Urinary bladder (tissue), 4 donors: ENCODE results near the gene TOMM20L. TPM values are rescaled to one million over a fixed set of nuclear protein-coding genes. Genes with fewer than 3 reads are reported as not detected.
"Not testable (repeated sequence)": the region's sequence is repeated elsewhere in the genome, so short reads cannot be mapped to it uniquely, and the experiment has no call there.

ENCODE experiments used
- DNase-seq: peaks from one replicate; pipeline ENCODE4 v3.0.0-alpha.2; 2015; ENCODE audit errors: extremely low spot score
- H3K27ac ChIP-seq: one replicate; pipeline ENCODE4 v1.5.1; 2013; ENCODE audit warnings: low read depth, mild to moderate bottlenecking, moderate library complexity
- H3K36me3 ChIP-seq: one replicate; pipeline ENCODE4 v1.6.1; 2013; ENCODE audit warnings: mild to moderate bottlenecking, moderate library complexity; ENCODE audit not compliant: insufficient read depth
- H3K4me1 ChIP-seq: one replicate; pipeline ENCODE4 v1.6.1; 2013; ENCODE audit warnings: mild to moderate bottlenecking, moderate library complexity; ENCODE audit not compliant: insufficient read depth
- H3K4me3 ChIP-seq: one replicate; pipeline ENCODE4 v1.5.1; 2013; ENCODE audit warnings: low read depth, low read length
- WGBS: extraction: QIAGEN DNeasy Blood & Tissue Kit; methylation state at CpG from one replicate; pipeline ENCODE4 v1.1.7; 2013; 5-methylcytosine and 5-hydroxymethylcytosine counted together
- polyA plus RNA-seq: library from polyadenylated mRNA; stranded (reverse); fragments of 200-250 nt; gene quantifications from one replicate; pipeline ENCODE4 v1.2.3, GENCODE V29; 2013
- total RNA-seq: library from RNA; depleted of rRNA; stranded (reverse); fragments of >200 nt; gene quantifications from one replicate; pipeline ENCODE4 v1.2.3, GENCODE V29; 2014
- donor health status: healthy with polysubstance abuse.
- donor health status: healthy.

The TOMM20L gene
- total RNA-seq (not detected), polyA plus RNA-seq (0.34 TPM)

- DNase-seq: no peak
- H3K4me1 ChIP-seq: no peaks in the 10 kb centered on the region
- 8% methylated on average over 86 of the region's 86 CpGs for WGBS
- peak within 1 kb of the TSS; percentile 63 for H3K4me3 ChIP-seq
- H3K27ac ChIP-seq: peak within 1 kb of the TSS; percentile 40
- no peaks in the 10 kb centered on the region for H3K36me3 ChIP-seq
Measured at GRCh38 chr14:58395812-58396788, at the start of gene TOMM20L. TOMM20L (plus strand) TSS chr14:58395930; CDS start chr14:58395958, 28 bp downstream.

- 81% methylated on average over 4 of the region's 4 CpGs for WGBS
- no peak for DNase-seq
- no peaks in the 10 kb centered on the region for H3K4me1 ChIP-seq
- H3K4me3 ChIP-seq: no peak overlapping the region
- peaks cover 4% of the 10 kb centered on the region for H3K36me3 ChIP-seq
- H3K27ac ChIP-seq: no peak overlapping the region
Measured at GRCh38 chr14:58353516-58354299, 42.0 kb upstream of the TOMM20L start.

- H3K27ac ChIP-seq: no peak overlapping the region
- H3K36me3 ChIP-seq: peaks cover 4% of the 10 kb centered on the region
- no peak for DNase-seq
- no peaks in the 10 kb centered on the region for H3K4me1 ChIP-seq
- H3K4me3 ChIP-seq: no peak overlapping the region
- 84% methylated on average over 2 of the region's 2 CpGs for WGBS
Measured at GRCh38 chr14:58354808-58355207, 40.9 kb upstream of the TOMM20L start.

GRCh38 chr14:58356268-58356667, 39.5 kb upstream of the TOMM20L start:
- Histone ChIP-seq H3K4me3 (no peak overlapping the region), H3K4me1 (no peaks in the 10 kb centered on the region), H3K27ac (no peak overlapping the region), H3K36me3 (peaks cover 2% of the 10 kb centered on the region)
- no peak for DNase-seq
- 39% methylated on average over 1 of the region's 1 CpG for WGBS

GRCh38 chr14:58362272-58362671, 33.5 kb upstream of the TOMM20L start:
- H3K27ac ChIP-seq, DNase-seq, H3K4me1 ChIP-seq, H3K4me3 ChIP-seq, H3K36me3 ChIP-seq: not testable (repeated sequence)
- 97% methylated on average over 1 of the region's 1 CpG for WGBS

- Histone ChIP-seq H3K27ac (no peak overlapping the region), H3K36me3 (peaks cover 2% of the 10 kb centered on the region), H3K4me3 (no peak overlapping the region), H3K4me1 (no peaks in the 10 kb centered on the region)
- WGBS: 95% methylated on average over 3 of the region's 3 CpGs
- DNase-seq: no peak
Measured at GRCh38 chr14:58362798-58363412, 32.8 kb upstream of the TOMM20L start.

- no peak overlapping the region for H3K27ac ChIP-seq
- H3K4me3 ChIP-seq: no peak overlapping the region
- no peak for DNase-seq
- H3K4me1 ChIP-seq: no peaks in the 10 kb centered on the region
- H3K36me3 ChIP-seq: peaks cover 3% of the 10 kb centered on the region
- 90% methylated on average over 4 of the region's 4 CpGs for WGBS
Measured at GRCh38 chr14:58364316-58364715, 31.4 kb upstream of the TOMM20L start.

- Histone ChIP-seq H3K4me1 (no peaks in the 10 kb centered on the region), H3K27ac (no peak overlapping the region), H3K4me3 (no peak overlapping the region), H3K36me3 (peaks cover 4% of the 10 kb centered on the region)
- DNase-seq: no peak
- 87% methylated on average over 3 of the region's 3 CpGs for WGBS
Measured at GRCh38 chr14:58367296-58367695, 28.4 kb upstream of the TOMM20L start.

- WGBS: 97% methylated on average over 1 of the region's 1 CpG
- no peak for DNase-seq
- Histone ChIP-seq H3K4me3 (no peak overlapping the region), H3K36me3 (peaks cover 6% of the 10 kb centered on the region), H3K4me1 (no peaks in the 10 kb centered on the region), H3K27ac (no peak overlapping the region)
Measured at GRCh38 chr14:58368956-58369355, 26.8 kb upstream of the TOMM20L start.

GRCh38 chr14:58376791-58377190, 18.9 kb upstream of the TOMM20L start:
- DNase-seq: no peak

GRCh38 chr14:58390830-58391229, 4.9 kb upstream of the TOMM20L start:
- WGBS: 88% methylated on average over 2 of the region's 2 CpGs
- Histone ChIP-seq H3K27ac (no peak overlapping the region), H3K36me3 (no peaks in the 10 kb centered on the region), H3K4me1 (no peaks in the 10 kb centered on the region), H3K4me3 (no peak overlapping the region)
- no peak for DNase-seq

More at GRCh38 chr14:58376791-58377190, 18.9 kb upstream of the TOMM20L start:
- no peak overlapping the region for H3K4me3 ChIP-seq
- no peaks in the 10 kb centered on the region for H3K4me1 ChIP-seq
- H3K36me3 ChIP-seq: peaks cover 3% of the 10 kb centered on the region
- H3K27ac ChIP-seq: no peak overlapping the region

- H3K4me3 ChIP-seq: peak overlapping the region; percentile 63
- H3K36me3 ChIP-seq: no peaks in the 10 kb centered on the region
- no peak overlapping the region for H3K27ac ChIP-seq
- no peak for DNase-seq
- 13% methylated on average over 10 of the region's 10 CpGs for WGBS
- no peaks in the 10 kb centered on the region for H3K4me1 ChIP-seq
Measured at GRCh38 chr14:58395562-58395811, 243 bp upstream of the TOMM20L start.

GRCh38 chr14:58397156-58397555, 1.4 kb downstream of the TOMM20L start:
- Histone ChIP-seq H3K27ac (no peak overlapping the region), H3K4me1 (no peaks in the 10 kb centered on the region), H3K36me3 (no peaks in the 10 kb centered on the region), H3K4me3 (no peak overlapping the region)
- WGBS: 95% methylated on average over 6 of the region's 6 CpGs
- no peak for DNase-seq

- Histone ChIP-seq H3K4me3 (no peak overlapping the region), H3K36me3 (no peaks in the 10 kb centered on the region), H3K4me1 (no peaks in the 10 kb centered on the region), H3K27ac (no peak overlapping the region)
- no peak for DNase-seq
Measured at GRCh38 chr14:58398495-58398894, 2.8 kb downstream of the TOMM20L start.
